NCI-H526 (cell line): Measurements from ENCODE around the gene TOP2A.
A peak's percentile ranks its signal among the peaks of the same experiment; 100 is the strongest.
"Not testable (repeated sequence)": the region's sequence is repeated elsewhere in the genome, so short reads cannot be mapped to it uniquely, and the experiment has no call there.

ENCODE experiments used
- DNase-seq, 2 experiments: peaks; one replicate each; lab custom pipeline; 2025; lab: John Stamatoyannopoulos, UW

The TOP2A gene

GRCh38 chr17:40432864-40433528, 15.3 kb upstream of the TOP2A start:
- DNase-seq: no peak

DNA sequence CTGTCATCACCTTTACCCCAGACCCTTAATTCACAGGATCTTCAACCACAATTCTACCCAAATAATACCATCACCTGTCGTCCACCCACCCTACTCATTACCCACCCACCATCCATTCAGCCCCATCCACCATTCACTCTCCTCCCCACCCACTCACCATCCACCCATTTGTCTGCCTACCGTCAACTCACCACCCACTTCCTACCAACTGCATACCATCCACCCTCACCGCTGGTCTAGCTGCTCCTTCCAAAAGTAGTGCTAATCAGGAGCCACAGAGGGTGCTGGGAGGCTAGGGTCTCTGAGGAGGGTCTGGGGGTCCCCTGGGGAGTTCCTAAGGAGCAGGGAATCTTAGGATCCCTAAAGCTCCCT, 13.5 kb upstream of the TOP2A start:
- no peak for DNase-seq

- DNase-seq: no peak
Measured at GRCh38 chr17:40430272-40431230, 12.9 kb upstream of the TOP2A start.

DNA sequence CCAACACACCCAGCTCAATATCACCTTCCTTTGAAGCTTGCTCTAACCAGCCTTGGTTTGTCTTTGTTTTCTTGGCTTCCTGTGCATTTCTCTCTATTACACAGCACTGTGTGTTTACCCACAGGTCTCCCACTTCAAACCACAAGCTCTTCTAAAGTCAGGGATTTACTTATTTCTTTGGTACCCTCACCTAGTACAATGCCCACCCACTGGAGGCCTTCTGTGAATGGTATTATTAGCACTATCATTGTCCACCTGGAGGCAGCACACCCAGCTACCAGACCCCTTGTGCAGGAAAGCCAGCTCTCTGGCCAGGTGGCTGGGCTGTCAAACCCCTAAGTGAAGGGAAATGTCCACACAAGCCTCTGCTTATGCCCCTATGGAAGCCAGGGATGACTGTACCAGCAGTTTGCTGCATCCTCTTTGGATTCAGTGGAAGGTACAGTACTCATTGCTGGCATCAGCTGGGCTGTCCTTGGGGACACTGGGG, 9.4 kb upstream of the TOP2A start:
- DNase-seq: no peak

DNA sequence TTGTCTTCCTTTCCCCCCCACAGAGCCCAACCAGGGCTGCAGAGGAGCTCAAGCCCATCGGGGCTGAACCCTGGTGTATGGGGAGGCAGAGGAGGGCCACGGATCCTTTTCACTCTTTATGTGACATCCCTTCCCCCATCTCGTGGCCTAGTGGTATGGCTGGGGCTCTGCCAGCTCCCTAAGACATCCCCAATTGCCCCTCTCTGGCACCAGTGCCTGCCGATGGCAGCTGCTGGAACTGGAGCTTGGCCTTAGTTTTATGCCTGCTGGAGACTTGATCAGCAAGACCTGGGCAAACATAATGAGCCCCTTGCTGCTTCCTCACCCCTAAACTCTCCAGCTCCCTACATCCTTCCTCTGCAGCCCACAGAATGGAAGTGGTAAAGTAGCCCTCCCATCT, 8.0 kb upstream of the TOP2A start:
- DNase-seq: no peak

DNA sequence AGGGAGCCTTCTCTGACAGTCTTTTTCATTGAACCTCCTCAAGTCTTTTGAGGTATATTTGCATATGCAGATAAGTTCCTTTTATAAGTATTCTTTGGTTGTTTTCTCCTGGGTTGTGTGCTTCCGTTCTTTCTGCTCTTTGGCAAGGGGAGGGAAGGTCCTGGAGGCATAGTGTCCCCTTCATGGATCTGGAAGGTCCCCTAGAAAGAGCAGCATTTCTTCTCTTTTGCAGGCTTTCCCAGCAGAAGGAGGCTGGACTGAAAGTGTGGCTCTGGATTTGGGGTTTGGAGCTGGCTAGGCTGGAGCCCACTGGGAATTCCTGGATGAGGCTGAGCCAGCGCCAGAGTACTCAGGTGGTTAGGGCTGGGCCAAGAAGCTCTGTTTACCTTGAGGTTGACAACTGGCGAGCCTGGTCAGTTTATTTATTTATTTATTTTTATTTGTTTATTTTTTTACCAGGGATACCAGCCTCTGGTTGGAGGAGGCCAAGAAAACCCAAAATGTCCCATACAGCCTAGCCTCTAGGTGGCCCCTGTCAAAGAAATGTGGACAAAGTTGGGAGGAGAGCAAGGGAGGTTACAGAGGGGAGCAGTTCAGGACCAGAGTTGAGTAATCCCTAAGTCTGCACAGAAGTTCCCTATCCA, 5.4 kb upstream of the TOP2A start:
- peak in 1 of 2 experiments; percentile 24 for DNase-seq

DNA sequence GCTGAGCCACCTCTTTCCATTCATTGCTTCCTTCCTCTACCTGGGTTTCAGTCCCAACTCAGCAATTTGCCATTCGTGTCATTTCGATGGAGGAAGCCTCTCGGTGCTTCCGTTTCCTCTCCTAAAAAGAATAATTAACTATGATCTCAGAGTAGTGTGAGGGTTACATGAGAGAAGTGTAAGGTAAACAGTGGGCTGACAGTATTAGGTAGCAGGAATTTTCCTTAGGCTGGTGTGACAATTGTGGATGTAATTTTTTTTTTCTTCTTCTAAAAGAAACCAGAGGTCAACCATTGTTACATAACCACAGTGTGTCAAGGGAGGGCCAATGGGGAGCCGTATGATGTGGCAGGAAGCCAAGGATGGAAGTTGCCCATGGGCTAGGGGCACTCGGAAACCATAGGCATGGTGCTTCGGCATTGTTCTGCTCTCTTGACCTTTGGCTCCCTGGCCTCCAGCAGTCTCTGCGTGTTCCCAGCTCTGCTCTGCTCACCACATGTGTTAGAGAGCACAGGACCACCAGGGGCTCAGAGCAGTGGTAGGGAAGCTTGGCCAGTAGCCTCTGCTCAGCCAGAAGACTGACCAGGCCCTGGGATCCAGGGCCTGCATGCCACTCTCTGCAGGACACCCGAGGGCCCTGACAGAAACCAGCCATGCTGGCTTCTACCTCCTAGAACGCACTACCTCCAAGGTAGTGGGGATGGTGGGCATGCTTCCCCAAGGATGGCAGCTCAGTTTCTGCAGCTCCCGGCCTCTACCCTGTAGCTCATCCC, 2.0 kb upstream of the TOP2A start:
- DNase-seq: no peak

DNA sequence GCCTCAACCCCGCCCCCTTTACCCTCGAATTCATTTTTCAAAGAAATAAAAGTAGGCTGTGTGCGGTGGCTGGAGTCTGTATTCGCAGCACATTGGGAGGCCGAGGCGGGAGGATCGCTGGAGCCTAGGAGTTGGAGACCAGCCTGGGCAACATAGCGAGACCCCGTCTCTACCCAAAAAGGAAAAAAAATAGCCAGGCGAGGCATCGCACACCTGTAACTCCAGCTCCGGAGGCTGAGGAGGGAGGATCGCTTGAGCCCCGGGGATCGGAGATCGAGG, 671 bp upstream of the TOP2A start:
- no peak for DNase-seq

DNA sequence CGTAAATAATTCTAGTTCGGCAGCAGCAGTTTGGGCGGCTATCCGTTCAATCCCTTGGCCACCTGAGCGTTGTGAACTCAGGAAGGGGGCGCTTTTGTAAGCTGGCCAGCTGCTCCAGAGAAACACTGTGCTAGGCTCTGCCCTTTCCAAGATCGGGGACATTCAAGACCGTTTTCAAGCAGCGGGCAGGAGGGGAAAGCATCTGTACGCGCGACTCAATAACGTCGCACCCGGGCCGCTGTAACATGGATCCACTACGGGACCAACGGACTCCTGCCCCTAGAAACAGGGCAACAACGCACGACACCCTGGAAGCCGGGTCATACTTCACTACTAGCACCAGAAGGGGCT, 463 bp downstream of the TOP2A start:
- peak; percentile 37 to 60 for DNase-seq

GRCh38 chr17:40416671-40417070, 1.0 kb downstream of the TOP2A start:
- no peak for DNase-seq

DNA sequence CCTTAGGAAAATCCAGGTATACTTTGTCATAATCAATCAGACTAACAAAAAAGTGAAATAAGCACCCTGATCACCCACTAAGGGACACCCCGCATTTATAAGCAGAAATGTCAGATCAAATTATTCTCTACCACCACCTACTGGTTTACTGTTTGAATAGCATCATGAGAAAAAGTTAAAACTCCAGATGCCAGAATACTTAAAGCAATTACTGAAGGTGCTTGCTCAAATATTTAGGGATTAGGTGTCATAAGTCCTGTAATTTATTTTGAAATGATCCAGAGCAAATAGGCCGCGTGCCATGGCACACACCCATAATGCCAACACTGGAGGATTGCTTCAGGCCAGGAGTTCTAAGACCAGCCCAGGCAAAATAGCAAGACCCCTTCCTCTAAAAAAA, 2.3 kb downstream of the TOP2A start:
- DNase-seq: peak in 1 of 2 experiments; percentile 49

- not testable (repeated sequence) for DNase-seq
Measured at GRCh38 chr17:40414312-40414711, 3.4 kb downstream of the TOP2A start.

DNA sequence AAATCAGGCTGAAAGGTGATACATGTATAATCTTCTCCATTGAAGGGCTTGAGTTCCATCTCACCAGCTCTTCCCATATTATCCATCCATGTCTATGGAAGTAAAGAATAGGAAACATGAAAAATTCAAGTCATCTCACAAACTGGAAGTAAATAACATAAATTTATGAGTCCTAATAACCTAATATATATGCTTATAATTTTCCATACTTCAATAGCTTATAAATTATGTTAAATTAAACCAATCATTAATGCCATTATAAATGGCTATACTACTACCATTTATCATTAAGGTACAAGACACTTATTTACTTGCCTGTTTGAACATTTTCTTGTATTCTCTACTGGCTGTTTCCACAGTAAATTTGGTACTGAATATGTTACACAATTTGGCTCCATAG, 4.8 kb downstream of the TOP2A start:
- no peak for DNase-seq

- DNase-seq: no peak
Measured at GRCh38 chr17:40411821-40412220, 5.9 kb downstream of the TOP2A start.

DNA sequence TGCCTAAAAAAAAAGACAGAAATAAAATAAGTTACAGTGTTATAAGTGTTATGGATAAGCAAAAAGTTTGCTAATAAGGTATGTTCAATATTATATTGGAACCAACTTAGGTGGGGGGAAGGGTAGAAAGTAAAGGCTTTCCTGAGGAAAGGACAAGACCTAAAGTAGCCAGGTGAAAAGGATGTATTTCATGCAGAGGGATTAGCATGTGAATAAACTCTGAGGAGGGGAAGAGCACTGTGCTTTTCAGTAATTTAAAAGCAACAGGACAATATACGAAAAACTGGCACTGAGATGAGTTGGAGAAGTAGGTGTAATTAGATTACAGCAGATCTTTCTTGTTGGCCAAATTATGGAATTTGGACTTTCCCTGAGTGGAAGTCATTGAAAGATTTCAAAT, 7.6 kb downstream of the TOP2A start:
- no peak for DNase-seq

DNA sequence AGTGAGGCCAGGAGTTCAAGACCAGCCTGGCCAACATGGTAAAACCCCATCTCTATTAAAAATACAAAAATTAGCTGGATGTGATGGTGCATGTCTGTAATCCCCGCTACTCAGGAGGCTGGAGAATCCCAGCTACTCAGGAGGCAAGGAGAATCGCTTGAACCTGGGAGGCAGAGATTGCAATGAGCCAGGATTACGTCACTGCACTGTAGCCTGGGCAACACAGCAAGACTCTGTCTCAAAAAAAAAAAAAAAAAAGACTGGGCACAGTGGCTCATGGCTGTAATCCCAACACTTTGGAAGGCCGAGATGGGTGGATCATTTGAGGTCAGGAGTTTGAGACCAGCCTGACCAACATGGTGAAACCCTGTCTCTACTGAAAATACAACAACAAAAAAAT, 8.2 kb downstream of the TOP2A start:
- DNase-seq: not testable (repeated sequence)

GRCh38 chr17:40407460-40407859, 10.2 kb downstream of the TOP2A start:
- no peak for DNase-seq

GRCh38 chr17:40404003-40404402, 13.7 kb downstream of the TOP2A start:
- DNase-seq: no peak

DNA sequence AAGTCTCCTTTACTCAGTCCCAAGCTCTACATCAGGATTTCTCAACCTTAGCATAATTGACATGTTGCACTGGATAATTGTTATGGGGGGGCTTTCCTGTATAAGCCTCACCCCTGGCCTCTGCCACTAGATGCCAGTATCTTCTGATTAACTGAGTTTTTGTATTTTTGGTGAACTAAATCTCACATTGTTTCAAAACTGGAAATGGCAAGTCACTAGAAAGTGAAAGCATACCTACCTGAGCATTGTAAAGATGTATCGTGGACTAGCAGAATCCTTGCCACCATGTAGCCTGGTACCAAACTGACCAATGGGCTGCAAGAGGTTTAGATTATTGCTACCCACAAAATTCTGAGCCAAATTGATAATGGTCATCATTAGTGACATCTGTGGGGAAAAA, 15.0 kb downstream of the TOP2A start:
- no peak for DNase-seq

DNA sequence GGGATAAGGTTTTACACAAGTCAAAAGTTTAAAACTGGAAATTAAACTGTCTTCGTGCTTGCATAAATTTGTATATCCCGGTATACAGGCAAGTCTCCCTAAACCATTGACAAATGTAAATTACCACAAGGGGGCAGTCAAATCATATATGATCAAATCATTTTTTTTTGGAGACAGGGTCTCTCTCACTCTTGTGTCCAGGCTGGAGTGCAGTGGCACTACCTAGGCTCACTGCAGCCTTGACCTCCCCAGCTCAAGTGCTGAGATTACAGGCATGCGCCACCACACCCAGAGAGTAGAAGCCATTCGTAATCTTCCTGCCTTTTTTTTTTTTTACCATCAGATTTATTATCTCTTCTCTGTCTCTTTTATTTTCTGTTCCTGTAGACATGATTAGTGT, 18.5 kb downstream of the TOP2A start:
- peak; percentile 39 to 67 for DNase-seq

DNA sequence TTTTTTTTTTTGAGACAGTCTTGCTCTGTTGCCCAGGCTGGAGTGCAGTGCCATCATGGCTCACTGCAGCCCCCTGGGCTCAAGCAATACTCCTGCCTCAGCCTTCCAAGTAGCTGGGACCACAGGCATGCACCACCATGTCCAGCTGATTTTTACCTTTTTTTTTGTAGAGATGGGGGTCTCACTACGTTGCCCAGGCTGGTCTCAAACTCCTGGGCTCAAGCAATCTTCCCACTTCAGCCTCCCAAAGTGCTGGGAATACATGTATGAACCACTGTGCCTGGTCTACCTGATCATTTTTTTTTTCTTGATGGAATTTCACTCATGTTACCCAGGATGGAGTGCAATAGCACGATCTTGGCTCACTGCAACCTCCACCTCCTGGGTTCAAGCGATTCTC, 31.1 kb downstream of the TOP2A start:
- not testable (repeated sequence) for DNase-seq

DNA sequence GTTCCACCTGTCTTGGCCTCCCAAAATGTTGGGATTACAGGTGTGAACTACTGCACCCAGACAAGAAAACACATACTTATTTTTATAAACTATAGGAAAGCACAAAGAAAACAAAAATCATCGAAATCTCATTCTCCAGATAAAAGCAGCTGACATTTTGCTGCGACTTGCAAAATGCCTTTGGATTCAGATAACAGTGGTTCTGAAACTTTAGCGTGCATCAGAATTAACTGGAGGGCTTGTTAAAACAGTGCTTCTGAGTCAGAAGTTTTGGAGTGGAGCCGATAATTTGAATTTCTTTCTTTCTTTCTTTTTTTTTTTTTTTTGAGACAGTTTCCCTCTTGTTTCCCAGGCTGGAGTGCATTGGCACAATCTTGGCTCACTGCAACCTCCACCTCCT, 35.4 kb downstream of the TOP2A start:
- DNase-seq: no peak
